ENCODE measurements around the gene TERT.
"Not testable (repeated sequence)": the region's sequence is repeated elsewhere in the genome, so short reads cannot be mapped to it uniquely, and the experiment has no call there.

Gene TERT

DNA sequence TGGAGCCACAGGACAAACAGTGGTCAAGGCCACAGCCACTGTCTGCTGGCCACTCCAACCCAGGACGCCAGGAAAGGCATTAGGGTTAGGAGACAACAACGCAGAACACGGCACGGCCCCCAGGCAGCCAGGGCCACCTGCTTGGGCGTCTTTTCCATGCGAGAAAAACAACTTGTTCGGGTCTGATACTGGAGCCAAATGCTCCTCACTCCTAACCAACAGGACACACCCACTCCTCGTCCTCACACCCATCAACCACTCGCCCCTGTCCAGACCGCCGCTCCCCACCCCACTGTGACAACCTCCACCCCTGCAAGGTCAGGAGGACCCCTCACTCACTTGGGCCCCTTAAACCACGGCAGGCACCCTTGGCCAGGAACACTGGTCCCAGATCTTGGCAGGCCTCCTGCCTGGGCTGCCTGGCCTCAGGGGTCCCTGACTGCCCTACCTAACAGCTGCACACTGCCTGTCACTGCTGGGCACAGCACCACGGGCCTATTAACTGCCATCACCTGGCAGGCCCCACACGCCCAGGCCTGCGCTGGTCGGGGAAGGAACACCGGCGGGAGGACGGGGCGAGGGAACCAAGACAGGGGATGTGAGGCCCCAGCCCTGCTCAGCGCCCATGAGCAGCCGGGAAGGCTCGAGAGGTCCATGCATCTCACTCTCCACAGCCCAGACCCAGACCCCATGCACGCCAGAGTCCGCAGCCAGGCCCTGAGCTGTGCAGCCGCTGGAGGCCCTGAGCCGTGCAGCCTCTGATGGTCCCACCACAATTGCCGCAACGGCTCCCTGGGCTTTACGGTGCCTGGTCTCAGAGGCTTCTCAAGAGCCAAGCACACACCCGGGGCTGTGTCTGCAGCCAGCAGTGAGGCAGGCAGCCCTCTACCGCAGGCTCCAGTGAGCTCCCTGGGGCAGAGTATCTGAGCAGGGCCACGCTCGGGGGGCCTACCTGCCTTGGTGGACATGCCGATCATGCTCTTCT, 36.3 kb upstream of the TERT start:
- FAIRE-seq: no peak

GRCh38 chr5:1330146-1330846, 35.4 kb upstream of the TERT start:
- no peak for FAIRE-seq

DNA sequence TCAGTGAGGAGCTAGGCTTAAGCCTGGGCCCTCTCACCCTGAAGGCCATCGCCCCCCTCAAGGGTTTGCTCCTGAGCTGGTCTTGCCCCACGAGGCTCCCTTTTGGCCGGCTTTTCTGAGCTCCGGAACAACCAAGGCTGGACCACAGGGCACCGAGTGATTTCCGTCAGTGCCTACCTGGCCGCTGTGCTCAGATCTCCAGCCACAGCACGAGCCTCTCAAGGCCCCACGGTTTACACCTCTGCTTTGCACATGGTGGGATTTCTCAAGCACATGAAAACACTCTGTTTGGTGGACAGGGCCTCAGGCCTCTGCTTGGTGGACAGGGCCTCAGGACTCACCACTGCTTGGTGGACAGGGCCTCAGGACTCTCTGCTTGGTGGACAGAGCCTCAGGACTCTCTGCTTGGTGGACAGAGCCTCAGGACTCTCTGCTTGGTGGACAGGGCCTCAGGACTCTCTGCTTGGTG, 34.3 kb upstream of the TERT start:
- FAIRE-seq: no peak

DNA sequence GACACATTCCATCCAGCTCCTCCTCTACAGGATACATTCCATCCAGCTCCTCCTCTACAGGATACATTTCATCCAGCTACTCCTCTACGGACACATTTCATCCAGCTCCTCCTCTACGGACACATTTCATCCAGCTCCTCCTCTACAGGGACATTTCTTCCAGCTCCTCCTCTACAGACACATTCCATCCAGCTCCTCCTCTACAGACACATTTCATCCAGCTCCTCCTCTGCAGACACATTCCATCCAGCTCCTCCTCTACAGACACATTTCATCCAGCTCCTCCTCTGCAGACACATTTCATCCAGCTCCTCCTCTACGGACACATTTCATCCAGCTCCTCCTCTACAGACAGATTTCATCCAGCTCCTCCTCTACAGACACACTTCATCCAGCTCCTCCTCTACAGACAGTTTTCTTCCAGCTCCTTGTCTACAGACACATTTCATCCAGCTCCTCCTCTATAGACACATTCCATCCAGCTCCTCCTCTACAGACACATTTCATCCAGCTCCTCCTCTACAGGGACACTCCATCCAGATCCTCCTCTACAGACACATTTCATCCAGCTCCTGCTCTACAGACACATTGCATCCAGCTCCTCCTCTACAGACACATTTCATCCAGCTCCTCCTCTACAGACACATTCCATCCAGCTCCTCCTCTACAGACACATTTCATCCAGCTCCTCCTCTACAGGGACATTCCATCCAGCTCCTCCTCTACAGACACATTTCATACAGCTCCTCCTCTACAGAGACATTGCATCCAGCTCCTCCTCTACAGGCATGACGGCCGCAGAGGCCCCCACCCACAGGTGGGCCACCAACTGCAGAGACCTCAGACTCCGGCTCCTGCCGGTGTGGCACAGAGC, 33.6 kb upstream of the TERT start:
- not testable (repeated sequence) for FAIRE-seq

- FAIRE-seq: peak; percentile 79
Observed at GRCh38 chr5:1326901-1327756, 32.3 kb upstream of the TERT start.

DNA sequence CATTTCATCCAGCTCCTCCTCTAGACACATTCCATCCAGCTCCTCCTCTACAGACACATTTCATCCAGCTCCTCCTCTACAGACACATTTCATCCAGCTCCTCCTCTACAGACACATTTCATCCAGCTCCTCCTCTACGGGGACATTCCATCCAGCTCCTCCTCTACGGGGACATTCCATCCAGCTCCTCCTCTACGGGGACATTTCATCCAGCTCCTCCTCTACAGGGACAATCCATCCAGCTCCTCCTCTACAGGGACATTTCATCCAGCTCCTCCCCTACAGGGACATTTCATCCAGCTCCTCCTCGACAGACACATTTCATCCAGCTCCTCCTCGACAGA, 31.6 kb upstream of the TERT start:
- not testable (repeated sequence) for FAIRE-seq

GRCh38 chr5:1325870-1326531, 31.1 kb upstream of the TERT start:
- FAIRE-seq: no peak

DNA sequence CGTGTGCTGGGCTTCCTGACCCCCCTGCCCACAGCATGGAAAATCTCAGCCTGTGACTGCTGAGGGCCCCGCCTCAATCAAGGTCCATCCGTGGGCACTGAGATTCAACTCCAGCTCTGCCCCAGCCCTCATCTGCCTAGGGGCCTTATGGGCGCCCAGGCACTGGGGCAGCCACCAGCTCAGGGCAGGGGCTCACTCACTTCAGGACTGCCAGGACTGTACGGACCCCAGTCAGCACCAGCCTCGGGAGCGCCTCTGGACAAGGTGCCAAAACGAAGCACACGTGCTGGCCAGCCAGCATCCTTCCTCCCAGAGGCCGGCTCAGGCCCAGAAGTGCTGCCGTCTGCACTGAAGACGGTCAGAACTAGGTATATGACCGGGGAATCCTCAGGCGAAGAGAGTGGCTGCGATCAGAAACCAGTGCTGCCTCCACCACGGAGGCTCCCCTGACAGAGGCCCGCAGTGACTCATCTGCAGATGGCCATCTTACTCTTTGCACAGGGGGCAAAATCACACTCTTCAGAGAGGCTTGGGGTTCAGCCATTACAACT, 30.4 kb upstream of the TERT start:
- FAIRE-seq: no peak

- FAIRE-seq: no peak
Observed at GRCh38 chr5:1324719-1325190, 29.9 kb upstream of the TERT start.

- no peak for FAIRE-seq
Observed at GRCh38 chr5:1324301-1324700, 29.4 kb upstream of the TERT start.

DNA sequence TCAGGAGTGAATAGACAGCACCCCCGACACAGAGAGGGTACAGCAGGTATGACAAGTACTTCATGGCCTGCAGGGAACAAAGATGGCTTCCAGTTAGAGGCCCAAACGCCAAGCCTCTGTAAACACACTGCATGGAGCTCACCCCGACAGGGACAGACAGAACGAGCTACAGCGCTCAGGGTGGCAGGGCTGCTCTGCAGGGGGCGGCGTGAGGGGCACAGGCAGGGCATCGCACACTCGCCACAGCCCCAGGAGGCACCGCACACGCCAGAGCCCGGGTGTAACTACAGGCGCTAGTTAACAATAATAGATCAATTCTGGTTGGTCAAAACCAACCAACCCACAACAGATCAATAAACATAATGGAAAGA, 28.9 kb upstream of the TERT start:
- FAIRE-seq: no peak

GRCh38 chr5:1322955-1323802, 28.3 kb upstream of the TERT start:
- FAIRE-seq: no peak

- FAIRE-seq: no peak
Observed at GRCh38 chr5:1322036-1322900, 27.4 kb upstream of the TERT start.

DNA sequence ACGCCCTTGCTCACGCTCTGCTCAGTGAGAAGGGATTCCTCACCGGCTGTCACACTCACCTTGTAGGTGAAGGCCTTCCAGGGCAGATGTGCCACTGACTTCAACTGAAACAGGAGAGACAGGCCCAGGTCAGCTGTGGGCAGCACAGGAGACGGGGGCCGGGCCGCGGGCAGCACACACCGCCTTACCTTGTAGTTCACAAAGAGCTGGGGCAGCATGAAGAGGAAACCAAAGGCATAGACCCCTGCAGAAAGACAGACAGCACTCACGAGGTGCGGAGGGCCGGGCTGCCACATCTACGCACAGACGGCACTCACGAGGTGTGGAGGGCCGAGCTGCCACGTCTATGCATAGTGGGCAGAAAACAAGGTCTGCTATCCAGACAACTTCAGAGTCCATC, 26.7 kb upstream of the TERT start:
- FAIRE-seq: no peak

DNA sequence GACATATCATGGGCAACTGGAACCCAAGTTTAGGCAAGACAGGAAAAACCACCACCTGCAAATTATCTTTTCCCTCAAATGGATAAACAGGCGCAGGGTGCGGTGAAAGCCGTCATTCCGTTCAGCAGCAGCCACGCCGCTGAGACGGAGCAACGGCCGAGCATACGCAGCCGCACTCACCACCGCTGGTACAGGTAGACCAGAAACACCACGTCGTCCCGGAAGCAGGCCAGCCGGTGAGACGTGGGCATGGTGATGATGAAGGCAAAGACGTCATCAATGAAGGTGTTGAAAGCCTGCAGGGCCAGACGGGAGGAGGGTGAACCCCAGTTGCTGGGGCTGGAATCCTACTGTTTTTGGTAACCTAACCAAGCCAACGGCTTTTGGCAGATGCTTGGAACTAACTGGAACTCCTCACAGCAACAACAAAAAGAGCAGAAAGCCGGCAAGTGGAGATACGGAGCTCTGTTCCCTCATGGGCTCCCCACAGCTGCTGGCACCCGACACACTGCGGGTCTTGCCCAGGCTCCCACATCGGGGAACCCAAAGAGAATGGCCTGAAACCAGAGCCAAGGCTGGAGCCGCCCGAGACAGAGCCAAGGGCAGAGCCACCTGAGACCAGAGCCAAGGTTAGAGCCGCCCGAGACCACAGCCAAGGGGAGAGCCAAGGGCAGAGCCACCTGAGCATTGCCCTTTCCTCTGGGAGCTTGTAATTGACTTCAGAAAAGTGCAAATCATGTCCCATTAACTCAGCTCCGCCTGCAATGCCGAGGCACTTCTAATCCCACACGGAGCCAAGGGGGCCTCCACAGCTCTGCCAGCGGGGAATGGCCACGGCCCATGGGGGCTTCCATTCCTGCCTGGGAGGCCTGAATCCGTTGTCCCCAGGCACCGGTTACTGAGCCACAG, 25.8 kb upstream of the TERT start:
- no peak for FAIRE-seq

DNA sequence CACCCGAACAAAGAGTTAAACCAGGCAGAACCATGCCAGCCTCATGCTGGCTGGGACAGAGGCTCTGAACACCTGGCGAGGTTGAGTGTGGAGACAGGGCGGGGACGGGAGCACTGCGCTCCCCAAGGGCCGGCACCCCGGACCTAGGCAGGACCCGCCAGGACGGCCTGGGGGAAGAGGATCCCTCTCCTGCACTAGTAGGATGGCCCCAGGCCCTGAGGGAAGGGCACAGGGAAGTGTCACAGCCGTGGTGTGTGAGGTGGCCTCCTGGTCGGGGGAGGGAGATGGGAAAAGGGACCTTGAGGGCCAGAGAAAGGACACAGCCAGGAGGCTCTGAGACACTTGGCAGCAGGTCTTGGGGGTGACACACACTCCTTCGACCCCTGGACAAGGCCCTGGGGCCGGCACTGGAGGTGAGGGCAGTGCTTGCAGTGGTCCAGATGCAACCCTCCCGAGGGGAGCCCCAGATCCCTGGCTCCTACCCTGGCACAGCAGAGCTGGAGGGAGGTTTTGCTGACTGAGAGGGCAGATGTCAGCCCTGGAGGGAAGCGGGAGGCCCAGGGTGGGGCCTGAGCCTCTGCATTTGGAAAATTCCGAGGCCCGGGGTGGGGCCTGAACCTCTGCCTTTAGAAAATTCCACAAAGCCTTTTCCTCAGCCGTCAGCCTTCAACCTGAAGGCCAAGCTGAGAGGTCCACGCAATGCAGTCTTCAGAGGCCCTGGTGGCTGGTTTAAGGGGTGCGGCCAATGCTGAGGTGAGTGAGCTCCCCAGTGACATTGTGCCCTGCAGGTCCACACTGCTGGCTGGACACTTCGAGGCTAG, 24.8 kb upstream of the TERT start:
- no peak for FAIRE-seq

- FAIRE-seq: no peak
Observed at GRCh38 chr5:1318659-1319251, 23.9 kb upstream of the TERT start.

All from TTC549 (cell line).